ENCODE results near the gene PFDN1. TPM values are rescaled to one million over a fixed set of nuclear protein-coding genes. Genes with fewer than 3 reads are reported as not detected.

The PFDN1 gene
- total RNA-seq, 2 experiments from 2014 or later = 67.0 TPM

GRCh38 chr5:140267559-140268018 is 35.3 kb downstream of the PFDN1 start:
- ChIA-PET POLR2A (no interaction called here), CTCF (no interaction called here)

- ChIA-PET CTCF (no interaction called here), POLR2A (interaction anchor here (1.0 kb wide), 1 partner anchor 11 kb away, joined by 12 read pairs; no protein-coding TSS in a partner anchor)
Measured at GRCh38 chr5:140267201-140267540, 35.7 kb downstream of the PFDN1 start.

DNA sequence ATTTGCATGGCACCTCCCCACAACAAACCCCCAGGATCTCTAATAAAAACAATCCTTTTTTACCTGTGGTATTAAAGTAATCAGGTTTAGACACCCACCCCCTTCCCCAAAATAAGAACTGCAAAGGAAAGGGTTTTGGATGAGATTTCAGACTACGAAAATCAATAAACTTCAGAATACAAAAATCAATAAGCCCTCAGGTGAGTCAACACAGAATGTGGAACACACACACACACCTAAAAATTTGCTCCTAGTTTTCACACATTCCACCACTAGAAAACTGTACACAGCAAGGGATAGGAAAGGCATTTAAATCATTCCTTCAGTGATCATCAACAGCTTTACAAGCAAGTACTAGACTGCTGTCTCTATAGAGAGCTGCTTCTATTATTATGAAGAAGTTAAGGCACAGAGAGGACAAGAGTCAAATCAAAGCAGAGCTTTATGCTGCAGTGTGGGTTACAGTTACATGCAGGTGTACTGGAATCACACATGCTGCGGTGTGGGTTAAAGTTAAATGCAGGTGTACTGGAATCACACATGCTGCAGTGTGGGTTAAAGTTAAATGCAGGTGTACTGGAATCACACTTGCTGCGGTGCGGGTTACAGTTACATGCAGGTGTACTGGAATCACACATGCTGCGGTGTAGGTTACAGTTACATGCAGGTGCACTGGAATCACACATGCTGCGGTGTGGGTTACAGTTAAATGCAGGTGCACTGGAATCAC is 36.3 kb downstream of the PFDN1 start:
- CTCF ChIA-PET = no interaction called here
- POLR2A ChIA-PET = interaction anchor here (1.0 kb wide), 1 partner anchor 12 kb away, joined by 12 read pairs; no protein-coding TSS in a partner anchor

GRCh38 chr5:140265845-140266244 is 37.1 kb downstream of the PFDN1 start:
- POLR2A ChIA-PET = no interaction called here

GRCh38 chr5:140262839-140263238 is 40.1 kb downstream of the PFDN1 start:
- ChIA-PET CTCF (no interaction called here), POLR2A (no interaction called here)

More at GRCh38 chr5:140265845-140266244, 37.1 kb downstream of the PFDN1 start:
- CTCF ChIA-PET = no interaction called here

GRCh38 chr5:140262221-140262620 is 40.7 kb downstream of the PFDN1 start:
- ChIA-PET CTCF (interaction anchor here (0.7 kb wide), 1 partner anchor 89 kb away, joined by 3 read pairs; no protein-coding TSS in a partner anchor), POLR2A (no interaction called here)

GRCh38 chr5:140261403-140262171 is 41.3 kb downstream of the PFDN1 start:
- POLR2A ChIA-PET = no interaction called here
- CTCF ChIA-PET = interaction anchor here (0.7 kb wide), 1 partner anchor 90 kb away, joined by 3 read pairs; no protein-coding TSS in a partner anchor

- CTCF ChIA-PET = interaction anchor here (0.6 kb wide), 1 partner anchor 14 kb away, joined by 3 read pairs; no protein-coding TSS in a partner anchor
- POLR2A ChIA-PET = interaction anchor here (0.7 kb wide), 1 partner anchor 16 kb away, joined by 3 read pairs; no protein-coding TSS in a partner anchor
Measured at GRCh38 chr5:140260089-140260656, 42.7 kb downstream of the PFDN1 start.

DNA sequence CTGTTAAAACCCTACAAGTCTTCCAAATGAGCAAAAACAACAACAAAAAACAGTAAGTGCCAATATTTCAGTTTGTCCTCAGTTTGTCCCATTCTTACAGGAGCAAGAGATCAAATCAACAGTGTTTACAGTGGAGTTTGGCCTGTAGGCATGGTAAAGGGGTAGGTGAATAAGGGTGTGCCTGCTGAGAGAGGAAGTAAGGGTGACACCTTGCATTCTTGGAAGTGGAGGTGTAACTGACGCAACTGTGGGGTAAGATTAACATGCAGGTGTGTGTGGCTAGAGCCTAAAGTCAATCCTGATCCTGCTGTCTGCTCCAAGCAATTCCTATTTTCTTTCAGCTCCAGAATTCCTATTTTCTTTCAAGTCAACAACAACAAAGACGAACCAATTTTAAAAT is 43.4 kb downstream of the PFDN1 start:
- ChIA-PET CTCF (no interaction called here), POLR2A (interaction anchor here (0.7 kb wide), 1 partner anchor 17 kb away, joined by 3 read pairs; no protein-coding TSS in a partner anchor)

GRCh38 chr5:140258873-140259272 is 44.0 kb downstream of the PFDN1 start:
- ChIA-PET CTCF (interaction anchor here (1.4 to 1.7 kb wide), 2 partner anchors 19 to 93 kb away, joined by 3 to 4 read pairs; no protein-coding TSS in a partner anchor), POLR2A (no interaction called here)

DNA sequence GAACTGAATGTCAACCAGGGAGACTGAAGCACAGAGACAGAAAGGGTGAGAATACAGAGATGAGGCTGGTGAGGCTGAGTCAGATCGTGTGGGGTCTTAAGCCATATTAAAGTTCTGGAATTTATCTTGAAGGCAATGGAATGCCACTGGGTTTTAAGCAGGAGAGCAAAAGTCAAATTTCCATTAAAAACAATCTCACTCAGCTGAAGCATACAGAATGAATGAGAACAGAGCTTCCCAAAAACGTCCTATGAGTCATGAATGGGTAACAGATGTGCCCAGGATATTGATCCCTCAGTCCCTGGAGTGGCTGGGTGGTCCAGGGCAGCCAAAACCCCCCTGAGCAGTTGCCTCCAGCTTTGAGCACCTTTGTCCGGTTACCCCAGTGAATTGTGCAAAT is 44.9 kb downstream of the PFDN1 start:
- ChIA-PET POLR2A (interaction anchor here (0.7 kb wide), 1 partner anchor 45 kb away, joined by 3 read pairs; the partner anchor contains the start of gene PFDN1), CTCF (interaction anchor here (1.4 to 1.7 kb wide), 2 partner anchors 18 to 94 kb away, joined by 3 to 4 read pairs; no protein-coding TSS in a partner anchor)

DNA sequence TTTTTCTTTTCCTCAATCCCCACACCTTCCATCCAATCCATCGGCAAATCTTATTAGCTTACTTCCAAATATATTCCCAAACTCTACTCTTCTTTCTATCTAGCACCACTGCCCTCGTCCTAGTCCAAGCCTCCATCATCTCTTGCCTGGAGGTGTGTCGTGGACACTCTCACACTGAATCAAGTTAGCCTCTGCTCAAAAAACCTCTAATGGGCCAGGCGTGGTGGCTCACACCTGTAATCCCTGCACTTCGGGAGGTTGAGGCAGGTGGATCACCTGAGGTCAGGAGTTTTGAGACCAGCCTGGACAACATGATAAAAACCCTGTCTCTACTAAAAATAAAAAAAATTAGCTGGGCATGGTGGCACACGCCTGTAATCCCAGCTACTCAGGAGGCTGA is 46.2 kb downstream of the PFDN1 start:
- POLR2A ChIA-PET = interaction anchor here (0.6 kb wide), 1 partner anchor 177 kb away, joined by 3 read pairs; no protein-coding TSS in a partner anchor
- CTCF ChIA-PET = interaction anchor here (0.7 to 1.7 kb wide), 2 partner anchors 12 to 454 kb away, joined by 3 to 7 read pairs; no protein-coding TSS in a partner anchor

DNA sequence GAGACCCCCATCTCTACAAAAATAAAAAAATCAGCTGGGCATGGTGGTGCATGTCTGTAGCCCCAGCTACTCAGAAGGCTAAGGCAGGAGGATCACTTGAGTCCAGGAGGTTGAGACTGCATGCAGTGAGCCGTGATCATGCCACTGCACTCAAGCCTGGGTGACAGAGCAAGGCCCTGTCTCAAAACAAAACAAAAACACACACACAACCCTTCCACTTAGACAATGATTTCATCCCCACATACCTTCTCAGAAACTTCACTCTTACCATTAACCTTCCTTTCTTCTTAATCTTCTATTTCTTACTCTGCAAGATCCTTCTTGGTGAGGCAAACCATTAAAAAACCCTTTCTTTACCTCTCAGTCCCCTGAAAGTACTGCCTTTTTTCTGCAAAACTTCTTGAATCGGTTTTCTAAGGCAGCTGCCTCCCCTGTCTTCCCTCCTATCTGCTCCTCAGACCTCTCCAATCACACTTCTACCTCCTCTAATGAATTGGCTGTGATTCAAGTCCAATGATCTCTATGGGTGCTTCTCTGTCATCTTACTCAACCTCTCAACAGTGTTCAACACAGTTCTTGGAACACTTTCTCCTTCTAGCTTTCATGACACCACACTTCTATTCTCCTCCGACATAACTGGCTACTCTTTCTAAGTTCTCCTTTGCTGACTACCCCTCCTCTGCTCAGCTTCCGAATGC is 47.3 kb downstream of the PFDN1 start:
- POLR2A ChIA-PET = interaction anchor here (1.1 kb wide), 1 partner anchor 21 kb away, joined by 4 read pairs; no protein-coding TSS in a partner anchor
- CTCF ChIA-PET = interaction anchor here (1.5 to 1.7 kb wide), 2 partner anchors 11 to 97 kb away, joined by 4 to 7 read pairs; no protein-coding TSS in a partner anchor

DNA sequence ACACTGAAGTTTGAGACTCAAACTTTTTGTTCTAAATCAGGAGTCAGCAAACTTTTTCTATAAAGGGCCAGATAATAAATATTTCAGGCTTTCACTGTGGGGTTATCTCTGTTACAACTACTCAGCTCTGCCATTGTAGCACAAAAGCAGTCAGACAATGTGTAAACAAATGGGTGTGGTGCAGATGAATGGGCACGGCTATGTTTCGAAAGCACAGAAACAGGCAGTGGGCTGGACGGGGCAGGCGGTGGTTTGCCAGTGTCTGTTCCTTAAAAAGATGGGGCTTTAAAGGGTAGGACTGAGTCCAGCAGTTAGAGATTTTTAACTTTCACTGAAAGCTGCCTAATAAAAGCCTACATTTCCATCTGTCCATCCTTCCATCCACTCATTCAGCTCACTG is 48.9 kb downstream of the PFDN1 start:
- POLR2A ChIA-PET = no interaction called here
- CTCF ChIA-PET = interaction anchor here (20.1 kb wide), 1 partner anchor 94 kb away, joined by 302 read pairs; the partner anchor contains the start of gene HBEGF

DNA sequence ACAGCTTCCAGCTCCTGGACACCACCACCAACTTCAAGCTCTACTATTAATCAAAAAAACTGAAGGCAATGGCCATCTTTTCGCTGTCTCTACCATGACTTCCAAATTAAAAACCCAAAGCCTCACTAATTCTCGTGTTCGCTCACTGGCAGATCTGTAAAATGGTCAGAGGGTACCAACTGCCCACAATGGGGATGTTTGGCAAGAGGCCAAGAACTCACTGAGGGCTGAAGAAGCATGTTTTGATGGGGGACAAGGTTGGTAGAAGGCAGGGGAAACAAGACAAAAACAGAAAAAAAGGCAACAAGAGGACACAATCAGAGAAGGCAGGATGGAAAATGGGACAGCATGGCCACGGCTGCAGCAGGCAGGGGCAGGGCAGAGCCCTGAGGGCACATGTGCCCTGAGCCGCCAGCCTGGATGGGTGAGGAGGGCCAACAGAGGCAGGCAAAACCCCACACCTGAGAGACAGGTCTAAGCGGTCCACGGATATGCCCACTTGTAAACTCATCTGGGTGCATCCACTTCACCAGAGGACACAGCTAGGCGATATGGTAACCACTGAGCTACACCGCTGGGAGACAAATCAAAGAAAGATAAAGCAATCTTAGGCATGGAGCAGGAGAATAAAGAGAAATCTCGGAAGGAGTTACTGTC is 50.3 kb downstream of the PFDN1 start:
- ChIA-PET CTCF (interaction anchor here (0.5 to 20.1 kb wide), 5 partner anchors 8 to 106 kb away, joined by 3 to 302 read pairs (median 4); partner anchors contain the start of gene HBEGF), POLR2A (interaction anchor here (1.4 kb wide), 1 partner anchor 102 kb away, joined by 12 read pairs; no protein-coding TSS in a partner anchor)

DNA sequence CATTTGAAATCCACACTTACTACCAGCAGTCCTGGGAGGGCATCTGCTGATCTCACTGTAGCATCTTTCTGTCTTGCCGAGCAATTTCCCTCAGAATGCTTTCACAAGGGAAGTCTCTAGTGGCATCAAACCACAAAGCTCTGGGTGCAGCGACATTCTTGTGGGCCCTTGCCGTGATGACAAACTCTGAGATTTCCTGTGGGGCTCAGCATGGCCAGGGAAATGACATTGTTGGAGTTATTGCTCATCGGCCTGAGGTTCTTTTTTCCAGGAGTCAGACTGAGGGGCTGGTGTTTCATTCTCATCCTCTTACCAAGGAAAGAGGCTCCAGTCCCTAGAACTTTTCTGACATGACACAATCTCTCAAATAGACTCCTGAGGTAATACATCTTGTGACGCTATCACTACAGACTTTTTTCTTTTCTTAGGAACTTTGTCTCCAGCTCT is 51.4 kb downstream of the PFDN1 start:
- POLR2A ChIA-PET = interaction anchor here (1.4 kb wide), 1 partner anchor 103 kb away, joined by 12 read pairs; no protein-coding TSS in a partner anchor
- CTCF ChIA-PET = interaction anchor here (1.0 to 20.1 kb wide), 2 partner anchors 11 to 96 kb away, joined by 4 to 302 read pairs; partner anchors contain the start of gene HBEGF

GRCh38 chr5:140250386-140250785 is 52.5 kb downstream of the PFDN1 start:
- POLR2A ChIA-PET = no interaction called here
- CTCF ChIA-PET = interaction anchor here (1.3 to 20.1 kb wide), 2 partner anchors 53 to 97 kb away, joined by 4 to 302 read pairs; partner anchors contain the start of gene HBEGF

DNA sequence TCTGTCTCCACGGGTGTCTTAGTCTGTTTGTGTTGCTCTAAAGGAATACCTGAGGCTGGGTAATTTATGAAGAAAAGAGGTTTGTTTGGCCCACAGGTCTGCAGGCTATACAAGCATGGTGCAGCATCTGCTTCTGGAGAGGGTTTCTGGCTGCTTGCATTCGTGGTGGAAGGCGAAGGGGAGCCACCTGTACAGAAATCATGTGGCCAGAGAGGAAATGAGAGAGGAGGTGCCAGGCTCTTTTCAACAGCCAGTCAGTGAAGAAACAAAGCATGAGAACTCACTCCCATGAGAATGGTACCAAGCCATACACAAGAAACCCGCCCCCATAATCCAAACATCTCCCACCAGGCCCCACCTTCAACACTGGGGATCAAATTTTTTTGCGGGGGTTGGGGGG is 53.4 kb downstream of the PFDN1 start:
- ChIA-PET CTCF (interaction anchor here (20.1 kb wide), 1 partner anchor 98 kb away, joined by 302 read pairs; the partner anchor contains the start of gene HBEGF), POLR2A (no interaction called here)
